Measurements from ENCODE around the gene SFXN1. TPM values are rescaled to one million over a fixed set of nuclear protein-coding genes. Genes with fewer than 3 reads are reported as not detected.

The SFXN1 gene
- total and polyA plus RNA-seq, 2 of the 4 experiments (the other 2 are of a cell fraction) = 131 to 410 TPM

GRCh38 chr5:175572886-175573285 is 94.5 kb downstream of the SFXN1 start:
- Histone ChIP-seq H3K27me3 (ENCODE audit: control insufficient read depth, insufficient read depth, low read length) (no peaks in the 10 kb centered on the region), H2BK120ac (ENCODE audit: low read depth, low read length) (no peak overlapping the region), H3K18ac (ENCODE audit: low read depth, low read length) (no peak overlapping the region), H4K91ac (ENCODE audit: insufficient read depth, low read depth, low read length) (no peak overlapping the region), H2AK5ac (ENCODE audit: low read depth, low read length) (no peak overlapping the region), H2AFZ (replicated peaks; ENCODE audit: low read length, poor library complexity) (no peak overlapping the region), H3K23ac (ENCODE audit: low read depth, low read length) (no peak overlapping the region), H3K27ac (ENCODE audit: insufficient read depth, low read length) (no peak overlapping the region), H3K4me2 (ENCODE audit: low read depth, low read length) (no peak overlapping the region), H2BK20ac (ENCODE audit: low read depth, low read length) (no peak overlapping the region), H3K79me1 (ENCODE audit: low read depth in 1 of 2, low read length in 2 of 2) (no peaks in the 10 kb centered on the region), H3K14ac (replicated peaks; ENCODE audit: low read depth, low read length) (no peak overlapping the region), H3K4ac (ENCODE audit: low read depth, low read length) (no peak overlapping the region), H4K5ac (ENCODE audit: low read depth, low read length) (no peak overlapping the region), H2BK5ac (ENCODE audit: low read depth, low read length, poor library complexity, severe bottlenecking) (no peak overlapping the region), H3K9ac (ENCODE audit: low read depth, low read length) (no peak overlapping the region), H3K9me1 (ENCODE audit: insufficient read depth, low read length) (no peaks in the 10 kb centered on the region), H2BK15ac (ENCODE audit: low read depth, low read length) (no peak overlapping the region), H4K8ac (ENCODE audit: low read depth in 2 of 2, low read length in 2 of 2) (no peak overlapping the region), H3K4me3 (ENCODE audit: insufficient read depth, low read depth, low read length) (no peak overlapping the region), H3K4me1 (ENCODE audit: control insufficient read depth, insufficient read depth, low read length) (no peaks in the 10 kb centered on the region), H4K20me1 (ENCODE audit: insufficient read depth, low read length) (no peaks in the 10 kb centered on the region), H3K9me3 (ENCODE audit: control insufficient read depth, insufficient read depth, low read length) (peaks cover 9% of the 10 kb centered on the region; the same call in 1 of the 2 replicates), H2AK9ac (replicated peaks; ENCODE audit: low read depth, low read length, poor library complexity) (no peak overlapping the region), H3K36me3 (ENCODE audit: control insufficient read depth, insufficient read depth, low read length) (no peaks in the 10 kb centered on the region), H3K56ac (ENCODE audit: extremely low read depth, insufficient read depth, low read length) (no peak overlapping the region)
- dilution Hi-C loops (cut with HindIII; ENCODE audit: low sequenced_read_pairs, unreplicated experiment) (no loop called here), intact Hi-C loops (cut with micrococcal nuclease) (no loop called here), in situ Hi-C loops (cut with MboI; ENCODE audit: low sequenced_read_pairs) (no loop called here)
- CTCF ChIA-PET = no interaction called here
- ATAC-seq (ENCODE audit: low read depth) (no peak), DNase-seq (peak; percentile 15)
- no TSS peak for BruUV-seq (replicated peaks)
- POLR2A ChIA-PET (ENCODE audit: unreplicated experiment) = no interaction called here
- 31% methylated on average over 2 of the region's 4 CpGs; no CpG with 5 or more reads in 1 of the 2 experiments for WGBS, 2 experiments (ENCODE audit: extremely low coverage in 2 of 2, insufficient read length in 1 of 2)
- TF ChIP-seq MXI1 (IDR thresholded peaks at IDR 0.05; ENCODE audit: borderline replicate concordance, low read depth, low read length) = no peak
- no peak for TF ChIP-seq BHLHE40 (IDR thresholded peaks at IDR 0.05; ENCODE audit: low read depth, low read length)
- TF ChIP-seq CEBPB (IDR thresholded peaks at IDR 0.05; ENCODE audit: low read depth, low read length) = no peak
- no peak for TF ChIP-seq SMC3 (IDR thresholded peaks at IDR 0.05; ENCODE audit: low read depth, low read length)
- no peak for TF ChIP-seq RFX5 (IDR thresholded peaks at IDR 0.05; ENCODE audit: low read depth, low read length)
- no peak for TF ChIP-seq USF2 (IDR thresholded peaks at IDR 0.05; ENCODE audit: low read depth, low read length)
- no peak for TF ChIP-seq POLR2A (IDR thresholded peaks at IDR 0.05; ENCODE audit: low read depth, low read length)
- no peak for TF ChIP-seq CTCF (conservative IDR thresholded peaks at IDR 0.05; ENCODE audit: low read depth, low read length)
- no peak for TF ChIP-seq RCOR1 (IDR thresholded peaks at IDR 0.05; ENCODE audit: insufficient replicate concordance, low read length)
- TF ChIP-seq MAZ (IDR thresholded peaks at IDR 0.05; ENCODE audit: borderline replicate concordance, low read depth, low read length) = no peak
- TF ChIP-seq MAFK (IDR thresholded peaks at IDR 0.05; ENCODE audit: low read depth, low read length) = no peak
